Renal pelvis (tissue), 4 donors: ENCODE data around the gene NPAS3. TPM values are rescaled to one million over a fixed set of nuclear protein-coding genes. Genes with fewer than 3 reads are reported as not detected.

Source experiments
- DNase-seq: peaks from one replicate; pipeline ENCODE4 v3.0.0-alpha.2; 2013
- polyA plus RNA-seq, 3 donors: library from polyadenylated mRNA; unstranded; fragments of 120-200 nt; gene quantifications; one replicate each; pipeline ENCODE4 v1.2.1, GENCODE V29; 2013; ENCODE audit not compliant: insufficient read length in 3 of 3

The NPAS3 gene
- polyA plus RNA-seq, 3 donors: 8.7 to 9.6 (median 9.0) TPM

GRCh38 chr14:33836203-33836899 lies 897.7 kb downstream of the NPAS3 start:
- no peak for DNase-seq

DNA sequence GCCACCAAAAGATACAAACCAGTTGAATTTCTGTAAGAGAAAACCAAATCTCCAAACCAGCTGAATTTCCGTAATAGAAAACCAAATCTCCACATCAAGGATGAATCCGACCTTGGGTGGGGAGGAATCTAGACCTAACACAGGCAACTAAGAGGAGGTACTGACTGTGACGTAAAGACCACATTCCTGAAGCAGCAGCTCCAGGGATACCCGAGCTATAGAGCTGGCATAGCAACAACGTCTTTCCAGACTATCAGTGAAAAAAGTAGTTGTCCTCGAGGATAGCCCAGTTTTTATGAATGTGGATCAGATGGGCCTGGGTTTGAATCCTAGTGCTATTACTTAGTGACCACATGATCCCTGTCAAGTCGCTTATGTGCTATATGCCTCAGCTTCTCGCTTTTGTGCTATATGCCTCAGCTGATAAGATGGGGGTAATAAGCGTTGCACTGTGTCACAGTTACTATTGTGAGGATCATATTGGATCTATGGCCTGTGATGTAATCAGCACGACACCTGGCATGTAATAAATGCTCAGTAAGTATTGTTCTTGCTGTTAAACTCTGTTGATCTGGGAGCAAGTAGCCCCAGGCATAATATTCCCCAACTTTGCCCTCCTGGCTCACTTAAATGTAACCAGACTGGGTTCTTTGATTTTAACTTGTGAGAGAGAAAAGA lies 898.4 kb downstream of the NPAS3 start:
- DNase-seq: no peak

DNA sequence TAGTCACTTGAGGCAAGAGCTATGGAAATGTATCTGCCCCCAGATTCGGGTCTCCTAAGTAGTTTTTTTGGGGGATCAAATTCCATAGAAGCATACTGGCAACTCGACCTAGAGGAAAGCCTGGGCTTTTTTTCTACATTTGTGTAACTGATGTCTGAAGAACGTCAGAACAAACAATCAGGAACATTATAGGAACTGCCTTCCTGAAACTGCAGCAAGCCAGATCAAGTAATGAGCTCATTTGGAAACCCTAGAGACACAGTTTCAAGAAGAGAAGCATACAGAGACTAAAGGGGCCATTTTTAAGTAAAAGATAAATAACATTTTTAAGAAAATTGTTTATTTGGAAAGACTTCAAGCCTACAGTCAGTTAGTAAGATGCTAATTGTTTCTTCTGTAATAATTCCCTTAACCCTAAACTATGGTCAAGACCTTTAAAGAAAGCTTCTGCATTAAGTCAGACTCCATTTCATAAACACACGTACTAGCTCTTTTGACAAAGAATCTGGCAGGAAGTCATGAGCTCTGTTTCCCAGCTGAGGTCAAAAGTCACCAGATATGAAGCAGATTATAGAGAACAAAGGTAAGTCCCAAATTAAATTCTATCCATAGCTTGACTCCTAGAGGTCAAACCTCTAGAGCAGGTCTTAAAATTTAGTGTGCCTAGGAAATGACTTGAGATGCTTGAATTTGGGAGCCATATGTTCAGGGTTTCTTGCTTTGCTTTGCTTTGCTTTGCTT lies 899.4 kb downstream of the NPAS3 start:
- DNase-seq: no peak

DNA sequence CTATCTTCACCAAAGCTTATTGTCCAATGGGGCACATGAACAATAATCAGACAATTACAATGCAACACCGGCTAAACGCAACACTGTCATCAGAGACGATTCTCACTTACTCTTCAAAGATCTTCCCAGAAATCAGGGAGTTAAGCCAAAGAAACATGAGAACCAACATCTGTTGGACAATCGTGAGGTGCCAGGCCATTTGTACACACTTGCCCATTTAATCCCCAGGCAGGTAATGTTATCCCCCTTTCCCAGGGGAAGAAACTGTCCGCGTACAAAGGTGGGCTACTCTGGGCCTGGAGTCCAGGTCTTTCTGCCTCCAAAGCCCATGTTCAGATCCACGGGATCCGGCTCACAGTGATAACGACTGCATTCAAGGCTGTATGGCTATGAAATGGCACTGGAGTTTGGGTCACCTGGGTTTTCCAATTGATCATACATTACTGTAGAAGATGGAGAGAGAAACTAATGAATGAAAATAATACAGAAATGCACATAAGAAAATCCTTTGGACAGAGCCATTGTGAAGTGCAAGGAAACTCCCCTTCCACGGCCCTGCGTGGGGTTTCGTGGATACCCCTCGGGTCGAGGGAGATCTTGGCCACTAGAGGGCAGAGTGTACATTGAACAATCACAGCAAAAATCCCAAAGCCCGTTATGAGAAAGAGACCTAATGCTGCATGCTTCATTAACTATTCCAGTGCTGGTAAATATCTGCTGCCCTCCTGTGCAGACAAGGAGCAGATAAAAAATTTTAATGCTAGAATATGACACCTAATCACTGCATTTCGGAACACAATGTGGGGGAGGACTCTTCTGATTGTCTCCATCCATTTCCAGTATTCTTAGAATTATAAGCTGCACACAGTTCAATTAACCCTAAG lies 900.8 kb downstream of the NPAS3 start:
- DNase-seq: peak; percentile 42

- no peak for DNase-seq
Observed at GRCh38 chr14:33840797-33841196, 902.1 kb downstream of the NPAS3 start.

GRCh38 chr14:33842299-33842698 lies 903.6 kb downstream of the NPAS3 start:
- no peak for DNase-seq

DNA sequence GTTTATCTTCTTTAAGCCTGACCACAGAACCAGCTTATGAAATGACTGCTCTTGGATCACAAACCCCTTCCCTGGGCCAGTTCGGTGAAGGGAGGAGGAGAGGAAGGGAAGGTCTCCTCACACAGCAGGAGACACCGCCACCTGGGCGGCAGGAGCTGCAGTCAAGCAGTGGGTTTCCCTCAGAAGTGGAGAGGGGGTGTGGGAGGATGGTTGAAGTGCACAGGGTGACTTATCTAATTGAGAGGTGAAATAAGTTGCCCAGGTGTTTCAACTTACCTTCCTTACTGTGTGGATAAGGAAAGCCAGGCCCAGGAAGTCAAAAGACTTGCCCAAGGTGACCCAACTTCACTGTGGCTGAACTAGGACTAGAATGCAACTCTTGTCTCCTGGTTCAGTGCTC lies 905.4 kb downstream of the NPAS3 start:
- no peak for DNase-seq

GRCh38 chr14:33846100-33846824 lies 907.6 kb downstream of the NPAS3 start:
- no peak for DNase-seq

DNA sequence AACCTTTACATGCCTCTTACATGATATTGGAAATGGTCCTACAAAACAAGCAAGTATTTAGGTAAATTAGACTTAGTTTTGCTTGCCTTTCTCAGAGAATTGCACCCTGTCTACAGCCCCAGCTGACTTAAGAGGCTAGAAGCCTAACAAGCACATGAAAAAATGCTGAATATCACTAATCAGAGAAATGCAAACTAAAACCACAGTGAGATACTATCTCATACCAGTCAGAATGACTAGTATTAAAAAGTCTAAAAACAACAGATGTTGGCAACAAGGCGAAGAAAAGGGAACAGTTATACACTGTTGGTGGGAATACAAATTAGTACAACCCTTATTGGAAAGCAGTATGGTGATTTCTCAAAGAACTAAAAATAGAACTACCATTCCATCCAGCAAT lies 908.4 kb downstream of the NPAS3 start:
- no peak for DNase-seq

- no peak for DNase-seq
Observed at GRCh38 chr14:33848009-33848408, 909.3 kb downstream of the NPAS3 start.

DNA sequence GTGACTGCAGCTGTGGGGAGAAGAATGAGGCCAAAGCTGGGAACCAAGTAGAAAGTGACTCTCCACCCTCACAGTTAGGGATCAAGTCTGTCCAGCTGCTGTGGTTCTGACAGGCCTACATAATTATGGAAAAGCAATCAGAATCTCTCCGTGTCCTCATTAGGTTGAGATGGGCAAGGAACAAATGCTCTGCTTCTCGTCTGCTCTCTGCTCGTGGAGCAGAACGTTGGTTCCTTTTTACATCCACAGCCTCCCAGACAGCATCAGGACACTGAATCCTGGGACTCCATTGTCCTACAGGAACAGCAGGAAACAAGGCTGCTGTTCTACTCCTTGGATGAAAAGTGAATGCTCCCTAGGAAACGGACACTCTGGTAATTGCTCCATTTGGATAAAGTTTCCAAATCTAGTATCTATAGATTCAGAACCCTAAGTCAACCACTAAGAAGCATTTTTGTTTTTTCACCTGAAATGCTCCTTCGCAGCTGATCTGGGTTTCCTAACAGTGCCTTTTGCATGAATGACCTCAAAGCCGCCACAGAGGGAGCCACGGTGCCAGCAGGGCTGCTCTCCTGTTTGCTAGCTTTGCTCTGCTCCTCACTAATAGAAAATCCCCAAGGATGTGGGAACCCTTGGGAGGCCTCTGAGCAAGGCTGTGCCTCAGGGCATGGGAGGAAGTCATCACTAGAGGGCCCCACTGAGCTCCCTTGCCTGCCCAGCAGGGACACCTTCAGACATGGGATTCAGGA lies 910.2 kb downstream of the NPAS3 start:
- peak; percentile 83 for DNase-seq

DNA sequence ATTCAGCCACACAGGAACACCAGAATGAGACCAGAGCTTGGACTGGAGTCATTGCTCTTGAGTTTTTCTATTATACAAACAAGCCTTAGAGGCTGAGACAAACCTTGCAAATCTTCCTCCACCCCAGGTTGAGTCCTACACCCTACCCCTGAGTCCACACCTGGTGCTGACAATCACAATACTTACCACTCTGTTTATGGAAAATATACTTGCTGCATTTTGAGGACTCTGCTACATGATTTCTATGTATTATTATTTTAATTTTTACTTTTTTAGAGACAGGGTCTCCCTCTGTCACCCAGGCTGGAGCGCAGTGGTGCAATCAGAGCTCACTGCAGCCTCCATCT lies 910.7 kb downstream of the NPAS3 start:
- no peak for DNase-seq

GRCh38 chr14:33850826-33851225 lies 912.1 kb downstream of the NPAS3 start:
- no peak for DNase-seq

- no peak for DNase-seq
Observed at GRCh38 chr14:33851366-33851765, 912.7 kb downstream of the NPAS3 start.

GRCh38 chr14:33851931-33852330 lies 913.3 kb downstream of the NPAS3 start:
- no peak for DNase-seq
